ENCODE results near the gene GRIK4. TPM values are rescaled to one million over a fixed set of nuclear protein-coding genes. Genes with fewer than 3 reads are reported as not detected.

Gene GRIK4, protein sequence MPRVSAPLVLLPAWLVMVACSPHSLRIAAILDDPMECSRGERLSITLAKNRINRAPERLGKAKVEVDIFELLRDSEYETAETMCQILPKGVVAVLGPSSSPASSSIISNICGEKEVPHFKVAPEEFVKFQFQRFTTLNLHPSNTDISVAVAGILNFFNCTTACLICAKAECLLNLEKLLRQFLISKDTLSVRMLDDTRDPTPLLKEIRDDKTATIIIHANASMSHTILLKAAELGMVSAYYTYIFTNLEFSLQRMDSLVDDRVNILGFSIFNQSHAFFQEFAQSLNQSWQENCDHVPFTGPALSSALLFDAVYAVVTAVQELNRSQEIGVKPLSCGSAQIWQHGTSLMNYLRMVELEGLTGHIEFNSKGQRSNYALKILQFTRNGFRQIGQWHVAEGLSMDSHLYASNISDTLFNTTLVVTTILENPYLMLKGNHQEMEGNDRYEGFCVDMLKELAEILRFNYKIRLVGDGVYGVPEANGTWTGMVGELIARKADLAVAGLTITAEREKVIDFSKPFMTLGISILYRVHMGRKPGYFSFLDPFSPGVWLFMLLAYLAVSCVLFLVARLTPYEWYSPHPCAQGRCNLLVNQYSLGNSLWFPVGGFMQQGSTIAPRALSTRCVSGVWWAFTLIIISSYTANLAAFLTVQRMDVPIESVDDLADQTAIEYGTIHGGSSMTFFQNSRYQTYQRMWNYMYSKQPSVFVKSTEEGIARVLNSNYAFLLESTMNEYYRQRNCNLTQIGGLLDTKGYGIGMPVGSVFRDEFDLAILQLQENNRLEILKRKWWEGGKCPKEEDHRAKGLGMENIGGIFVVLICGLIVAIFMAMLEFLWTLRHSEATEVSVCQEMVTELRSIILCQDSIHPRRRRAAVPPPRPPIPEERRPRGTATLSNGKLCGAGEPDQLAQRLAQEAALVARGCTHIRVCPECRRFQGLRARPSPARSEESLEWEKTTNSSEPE
- not detected in 2 replicates for total RNA-seq (2011; cell fraction: chromatin; rRNA removed; ENCODE audit: low replicate concordance)
- not detected in 2 replicates for total RNA-seq (2011; cell fraction: nucleolus; rRNA removed)
- total RNA-seq (2011; cell fraction: nucleoplasm; rRNA removed): not detected in 2 replicates
- not detected in 2 replicates for total RNA-seq (2014; rRNA removed)
- total RNA-seq (2014; rRNA removed; fragmentation: Illumina TruSeq; extraction: Trizol): not detected in 2 replicates
- not detected in 2 replicates for total RNA-seq (2015; rRNA removed; fragmentation: Illumina TruSeq; extraction: Trizol)
- total RNA-seq (2021): not detected in 2 replicates
- polyA plus RNA-seq (2011; rRNA removed): not detected in 2 replicates
- polyA plus RNA-seq (2011; cell fraction: cytosol; rRNA removed): not detected in 2 replicates
- polyA plus RNA-seq (2011; cell fraction: nucleus; rRNA removed): 0.06 TPM in 1 of 2 replicates, not detected in the other
- 0.08 TPM in 1 of 2 replicates, not detected in the other for polyA plus RNA-seq (2012)
- not detected in 2 replicates for polyA plus RNA-seq (2014; fragmentation: Illumina TruSeq; extraction: Trizol)
- polyA plus RNA-seq (2014; fragmentation: Nextera tagmentation; extraction: Ambion mirVana): not detected
- polyA plus RNA-seq (2014; rRNA removed): not detected in 2 replicates
- not detected in 2 replicates for polyA minus RNA-seq (2011; rRNA and poly(A)+ RNA removed)
- not detected in 2 replicates for polyA minus RNA-seq (2011; cell fraction: cytosol; rRNA and poly(A)+ RNA removed)
- polyA minus RNA-seq (2011; cell fraction: nucleus; rRNA and poly(A)+ RNA removed): not detected in 2 replicates
- percentile 3 among the genes with signal in this experiment for Bru-seq, nascent RNA
- percentile 14 among the genes with signal in this experiment for BruChase-seq, experiment 1, labeled RNA remaining after a 2-hour chase
- percentile 13 among the genes with signal in this experiment for BruChase-seq, experiment 2, labeled RNA remaining after a 6-hour chase
- long read RNA-seq, experiment 1, partial matches to known transcripts: 0 of 1 reads
- long read RNA-seq, experiment 1, other reads (novel, unspliced or antisense): 1 of 1 reads
- long read RNA-seq, experiment 2: 0 reads
- long read RNA-seq, experiment 3: 0 reads

DNA sequence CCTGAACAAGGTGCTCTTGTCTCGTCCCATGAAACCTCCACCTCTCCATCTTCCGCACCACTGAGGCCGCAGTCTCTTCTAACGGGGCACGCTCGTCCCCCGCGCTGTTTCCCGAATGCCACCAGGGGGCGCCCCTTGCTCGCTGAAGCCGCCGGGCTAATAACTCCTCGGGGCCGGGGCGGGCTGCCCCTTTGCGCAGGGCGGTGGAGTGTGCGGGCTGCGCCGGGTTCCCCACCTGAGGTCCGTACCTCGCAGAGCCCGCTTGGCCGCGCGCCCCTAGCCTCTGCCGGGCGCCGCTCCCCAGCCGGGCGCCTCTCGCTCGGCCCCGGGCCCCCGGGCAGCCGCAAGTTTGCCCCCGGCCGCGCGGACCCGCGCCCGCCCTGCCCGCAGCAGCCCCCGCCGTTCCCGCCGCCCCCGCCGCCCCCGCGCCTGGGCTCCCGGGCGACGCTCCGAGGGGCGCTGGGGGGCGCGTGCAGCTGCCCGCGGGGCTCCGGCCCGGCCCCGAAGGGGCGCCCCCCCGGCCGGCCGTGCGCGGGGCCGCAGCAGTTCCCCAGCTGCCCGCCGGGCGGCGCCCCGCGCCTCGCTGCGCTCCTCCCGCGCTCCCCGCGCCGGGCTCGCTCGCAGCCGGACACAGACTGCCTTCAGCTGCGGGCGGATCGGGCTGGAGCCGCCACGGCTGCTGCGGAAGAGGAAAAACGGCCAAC, at the start of gene GRIK4:
Gene GRIK4 (plus strand): TSS at position 633 of the 704 bp plus-strand sequence. CDS start 148,571 bp downstream, outside the sequence.
- intact Hi-C loops (cut with micrococcal nuclease) (loop anchor here (1.0 to 5.0 kb wide), 7 partner anchors 174 to 1996 kb away; no protein-coding TSS in a partner anchor), in situ Hi-C loops (cut with MboI) (no loop called here)
- BruUV-seq (replicated peaks): no TSS peak
- no peaks in the 10 kb centered on the region for H3K9me1 ChIP-seq (ENCODE audit: control insufficient read depth, insufficient read depth, low read length)
- no peaks in the 10 kb centered on the region for H3K9me3 ChIP-seq (replicated peaks; ENCODE audit: control insufficient read depth, insufficient read depth, low read depth, low read length)
- H3K79me2 ChIP-seq (ENCODE audit: control insufficient read depth, insufficient read depth, low read length): no peaks in the 10 kb centered on the region
- peak within 1 kb of the TSS in 1 of 2 experiments; percentile 79; a peak in 2 of 4 replicates for H3K9ac ChIP-seq (ENCODE audit: insufficient read depth in 1 of 2, low read depth in 2 of 2, low read length in 2 of 2)
- H3K36me3 ChIP-seq (ENCODE audit: control insufficient read depth, insufficient read depth, low read length): no peaks in the 10 kb centered on the region
- CTCF ChIA-PET (ENCODE audit: low intra/inter-chr PET ratio): interaction anchor here (0.7 to 3.3 kb wide), 14 partner anchors 39 to 1081 kb away, joined by 3 to 22 read pairs (median 5); partner anchors contain the start of genes ARHGEF12 and TLCD5
- peaks cover 0 to 12% of the 10 kb centered on the region in 2 experiments; a peak in 2 of 5 replicates for H3K4me1 ChIP-seq (replicated peaks in 1 of 2; ENCODE audit: control insufficient read depth in 2 of 2, insufficient read depth in 2 of 2, low read length in 2 of 2)
- POLR2A ChIA-PET: no interaction called here
- FAIRE-seq (peak; percentile 82), DNase-seq (ENCODE audit: extremely low read depth in 1 of 4, low spot score in 3 of 4) (peak; percentile 87 to 95 (median 92)), ATAC-seq (peak; percentile 98)
- peaks cover 41 to 68% of the 10 kb centered on the region in 2 experiments for H3K27me3 ChIP-seq (ENCODE audit: control insufficient read depth in 2 of 2, insufficient read depth in 2 of 2, low read length in 2 of 2)
- H3K4me3 ChIP-seq: peak within 1 kb of the TSS; percentile 38
- peak within 1 kb of the TSS; percentile 43; the same call in 1 of the 2 replicates for H3K4me2 ChIP-seq (ENCODE audit: insufficient read depth, low read length)
- H2AFZ ChIP-seq (ENCODE audit: low read depth, low read length): peak within 1 kb of the TSS; percentile 53; the same call in 1 of the 2 replicates
- peaks cover 32% of the 10 kb centered on the region for H4K20me1 ChIP-seq (replicated peaks; ENCODE audit: control insufficient read depth, insufficient read depth, low read length)
- 3% methylated on average over 17 of the region's 95 CpGs for WGBS (ENCODE audit: insufficient coverage, low coverage, missing lambda C conversion rate)
- H3K27ac ChIP-seq (ENCODE audit: extremely low read depth, low read depth, low read length): no peak within 1 kb of the TSS
- TF ChIP-seq, protein P1, sequence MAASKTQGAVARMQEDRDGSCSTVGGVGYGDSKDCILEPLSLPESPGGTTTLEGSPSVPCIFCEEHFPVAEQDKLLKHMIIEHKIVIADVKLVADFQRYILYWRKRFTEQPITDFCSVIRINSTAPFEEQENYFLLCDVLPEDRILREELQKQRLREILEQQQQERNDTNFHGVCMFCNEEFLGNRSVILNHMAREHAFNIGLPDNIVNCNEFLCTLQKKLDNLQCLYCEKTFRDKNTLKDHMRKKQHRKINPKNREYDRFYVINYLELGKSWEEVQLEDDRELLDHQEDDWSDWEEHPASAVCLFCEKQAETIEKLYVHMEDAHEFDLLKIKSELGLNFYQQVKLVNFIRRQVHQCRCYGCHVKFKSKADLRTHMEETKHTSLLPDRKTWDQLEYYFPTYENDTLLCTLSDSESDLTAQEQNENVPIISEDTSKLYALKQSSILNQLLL (CRISPR knock-in tag; IDR thresholded peaks at IDR 0.05; ENCODE audit: borderline replicate concordance): no peak
- peak in 1 of 2 experiments; percentile 82 for TF ChIP-seq E2F6 (IDR thresholded peaks at IDR 0.05; ENCODE audit: borderline replicate concordance in 1 of 2, extremely low read depth in 1 of 2, insufficient read depth in 1 of 2, insufficient read length in 1 of 2, low read depth in 1 of 2, low read length in 1 of 2, poor library complexity in 1 of 2, severe bottlenecking in 1 of 2)
- 0 out of 2 replicates have a peak, but pooled peaks have one; percentile 20 for TF ChIP-seq ETV1 (tag; conservative IDR thresholded peaks at IDR 0.05; ENCODE audit: low read depth)
- peak in 1 of 3 experiments; percentile 37 for TF ChIP-seq YY1 (IDR thresholded peaks at IDR 0.05; ENCODE audit: borderline replicate concordance in 1 of 3, control insufficient read depth in 1 of 3, extremely low read depth in 1 of 3, insufficient read depth in 3 of 3, insufficient read length in 1 of 3, insufficient replicate concordance in 2 of 3, low read depth in 1 of 3, low read length in 2 of 3)
- TF ChIP-seq PCBP2 (IDR thresholded peaks at IDR 0.05; ENCODE audit: low read depth, low read length, poor library complexity, severe bottlenecking): no peak
- peak; percentile 69 to 79 for TF ChIP-seq MAZ (CRISPR knock-in tag; conservative IDR thresholded peaks at IDR 0.05 in 1 of 2, IDR thresholded peaks at IDR 0.05 in 1 of 2)
- no peak for TF ChIP-seq ZNF354B (CRISPR knock-in tag; IDR thresholded peaks at IDR 0.05)
- TF ChIP-seq ZKSCAN1 (IDR thresholded peaks at IDR 0.05; ENCODE audit: low read depth, low read length): no peak

Data from K562 (cell line).